Endothelial cell (in vitro differentiated cells): ENCODE measurements around the gene CYP4F12. TPM values are rescaled to one million over a fixed set of nuclear protein-coding genes. Genes with fewer than 3 reads are reported as not detected.

Experiments
- DNase-seq: peaks from one replicate; pipeline ENCODE4 v3.0.0; 2021; ENCODE audit warnings: low spot score
- H3K27ac Mint-ChIP-seq: one replicate; pipeline ENCODE4 v1.8.0; 2021; ENCODE audit warnings: mixed read lengths, inconsistent platforms; ENCODE audit not compliant: unreplicated experiment
- H3K27me3 Mint-ChIP-seq: one replicate; pipeline ENCODE4 v1.8.0; 2021; ENCODE audit warnings: mild to moderate bottlenecking, moderate library complexity, mixed read lengths, inconsistent platforms; ENCODE audit not compliant: unreplicated experiment
- H3K36me3 Mint-ChIP-seq: one replicate; pipeline ENCODE4 v1.8.0; 2021; ENCODE audit warnings: mild to moderate bottlenecking, low read depth, mixed read lengths, inconsistent platforms; ENCODE audit not compliant: unreplicated experiment
- H3K4me1 Mint-ChIP-seq: one replicate; pipeline ENCODE4 v1.8.0; 2021; ENCODE audit warnings: mild to moderate bottlenecking, mixed read lengths, inconsistent platforms; ENCODE audit not compliant: unreplicated experiment
- H3K4me3 Mint-ChIP-seq: one replicate; pipeline ENCODE4 v1.8.0; 2021; ENCODE audit warnings: mild to moderate bottlenecking, mixed read lengths, inconsistent platforms; ENCODE audit not compliant: unreplicated experiment
- H3K9me3 Mint-ChIP-seq: one replicate; pipeline ENCODE4 v1.8.0; 2021; ENCODE audit warnings: mixed read lengths, inconsistent platforms; ENCODE audit not compliant: unreplicated experiment
- total RNA-seq: library from RNA; stranded (reverse); fragmentation: NEBNext Ultra II Directional; extraction: Animal tissue kit (Norgen Biotek cat#: 25700); gene quantifications from one replicate; pipeline ENCODE4 v1.2.1, GENCODE V29; 2021; ENCODE audit not compliant: unreplicated experiment
- TF ChIP-seq, protein P1 (sequence below): fragments of 200-600 bp; sonication (generic); IDR thresholded peaks from one replicate; pipeline ENCODE4 v1.5.0; 2021; ENCODE audit warnings: antibody characterized with exemption; ENCODE audit not compliant: unreplicated experiment

The CYP4F12 gene
- total RNA-seq, 1 donor from 2014 or later, result not detected

DNA sequence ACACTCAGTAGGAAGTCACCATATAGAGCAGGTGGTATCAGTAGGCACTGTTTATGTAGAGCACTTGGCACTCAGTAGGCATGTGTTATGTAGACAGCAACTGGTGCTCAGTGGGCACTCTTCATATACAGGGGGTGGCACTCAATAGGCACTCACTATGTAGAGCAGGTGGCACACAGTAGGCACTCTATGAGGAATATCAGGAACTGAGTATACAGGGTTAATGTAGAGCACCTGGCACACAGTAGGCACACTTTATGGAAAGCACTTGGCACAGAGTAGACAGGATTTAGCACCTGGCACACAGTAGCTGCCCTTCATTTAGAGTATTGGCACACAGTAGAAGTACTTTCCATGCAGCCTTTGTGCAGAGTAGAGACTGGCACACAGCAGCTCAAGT, 33.3 kb upstream of the CYP4F12 start:
- no peak for DNase-seq
- H3K4me3 Mint-ChIP-seq, result no peak overlapping the region
- TF ChIP-seq, protein P1, sequence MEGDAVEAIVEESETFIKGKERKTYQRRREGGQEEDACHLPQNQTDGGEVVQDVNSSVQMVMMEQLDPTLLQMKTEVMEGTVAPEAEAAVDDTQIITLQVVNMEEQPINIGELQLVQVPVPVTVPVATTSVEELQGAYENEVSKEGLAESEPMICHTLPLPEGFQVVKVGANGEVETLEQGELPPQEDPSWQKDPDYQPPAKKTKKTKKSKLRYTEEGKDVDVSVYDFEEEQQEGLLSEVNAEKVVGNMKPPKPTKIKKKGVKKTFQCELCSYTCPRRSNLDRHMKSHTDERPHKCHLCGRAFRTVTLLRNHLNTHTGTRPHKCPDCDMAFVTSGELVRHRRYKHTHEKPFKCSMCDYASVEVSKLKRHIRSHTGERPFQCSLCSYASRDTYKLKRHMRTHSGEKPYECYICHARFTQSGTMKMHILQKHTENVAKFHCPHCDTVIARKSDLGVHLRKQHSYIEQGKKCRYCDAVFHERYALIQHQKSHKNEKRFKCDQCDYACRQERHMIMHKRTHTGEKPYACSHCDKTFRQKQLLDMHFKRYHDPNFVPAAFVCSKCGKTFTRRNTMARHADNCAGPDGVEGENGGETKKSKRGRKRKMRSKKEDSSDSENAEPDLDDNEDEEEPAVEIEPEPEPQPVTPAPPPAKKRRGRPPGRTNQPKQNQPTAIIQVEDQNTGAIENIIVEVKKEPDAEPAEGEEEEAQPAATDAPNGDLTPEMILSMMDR, result no peak
- H3K27me3 Mint-ChIP-seq, result peaks cover 19% of the 10 kb centered on the region
- no peaks in the 10 kb centered on the region for H3K4me1 Mint-ChIP-seq
- no peak overlapping the region for H3K27ac Mint-ChIP-seq
- H3K36me3 Mint-ChIP-seq, result peaks cover 20% of the 10 kb centered on the region
- peaks cover 44% of the 10 kb centered on the region for H3K9me3 Mint-ChIP-seq

DNA sequence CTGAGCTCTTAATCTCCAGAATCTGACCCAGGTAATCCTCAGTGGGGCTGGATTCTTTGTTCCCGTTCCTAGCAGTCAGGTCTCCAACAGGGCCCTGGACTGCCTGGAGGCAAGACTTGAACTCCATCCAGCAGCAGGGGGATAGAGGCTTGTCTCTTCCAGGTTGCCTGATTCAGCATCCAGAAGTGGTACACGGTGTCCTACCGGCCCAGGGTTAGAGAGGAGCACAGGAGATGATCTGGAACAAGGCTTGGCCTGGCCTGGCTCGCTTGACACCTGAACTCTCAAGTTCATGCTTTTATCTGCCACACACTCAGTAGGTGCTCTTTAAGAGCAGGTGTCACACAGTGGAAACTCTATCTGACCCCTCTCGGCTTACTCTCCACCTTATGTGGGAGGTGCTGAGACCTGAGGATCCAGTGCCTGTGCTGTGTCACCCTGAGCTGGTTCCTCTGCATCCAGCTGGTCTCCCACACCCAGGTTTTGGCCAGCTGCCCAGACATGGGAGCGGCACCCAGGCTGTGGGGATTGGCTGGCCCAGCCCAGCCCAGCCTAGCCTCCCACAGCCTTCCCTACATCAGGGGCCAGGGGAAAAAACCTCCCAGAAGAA, 32.5 kb upstream of the CYP4F12 start, which contains the start of gene CYP4F3:
Gene CYP4F3, plus strand, starts transcription at position 604 of the 610 bp plus-strand sequence. CDS start 519 bp downstream, outside the sequence.
- peaks cover 20% of the 10 kb centered on the region for H3K27me3 Mint-ChIP-seq
- H3K4me3 Mint-ChIP-seq, result no peak within 1 kb of the TSS
- H3K36me3 Mint-ChIP-seq, result peaks cover 26% of the 10 kb centered on the region
- peaks cover 45% of the 10 kb centered on the region for H3K9me3 Mint-ChIP-seq
- TF ChIP-seq, protein P1, result no peak
- no peak within 1 kb of the TSS for H3K27ac Mint-ChIP-seq
- no peaks in the 10 kb centered on the region for H3K4me1 Mint-ChIP-seq
- no peak for DNase-seq

DNA sequence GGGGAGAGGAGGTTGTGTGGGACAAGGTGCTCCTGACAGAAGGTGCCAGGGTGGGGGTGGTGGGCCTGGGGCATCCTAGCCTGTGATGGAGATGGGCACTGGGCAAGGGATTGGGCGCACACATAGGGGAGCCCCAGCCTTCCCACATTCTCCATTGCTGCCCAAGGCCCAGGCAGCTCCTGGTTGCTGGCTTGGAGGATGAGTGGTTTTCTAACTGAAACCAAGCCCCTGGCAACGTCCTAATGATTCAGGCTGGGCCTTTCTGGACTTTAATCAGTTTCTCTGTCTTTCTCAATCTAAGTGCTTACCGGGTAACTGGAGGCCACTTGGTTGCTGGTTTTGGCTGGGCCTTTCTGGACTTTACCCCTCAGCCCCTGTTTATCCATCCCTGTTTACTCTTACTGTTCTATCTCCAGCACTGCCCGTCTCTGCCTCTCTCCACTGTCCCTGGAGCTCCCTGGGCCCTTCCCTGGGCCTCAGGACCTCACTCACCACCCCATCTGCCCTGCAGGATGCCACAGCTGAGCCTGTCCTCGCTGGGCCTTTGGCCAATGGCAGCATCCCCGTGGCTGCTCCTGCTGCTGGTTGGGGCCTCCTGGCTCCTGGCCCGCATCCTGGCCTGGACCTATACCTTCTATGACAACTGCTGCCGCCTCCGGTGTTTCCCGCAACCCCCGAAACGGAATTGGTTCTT, 31.8 kb upstream of the CYP4F12 start:
- H3K9me3 Mint-ChIP-seq, result peaks cover 48% of the 10 kb centered on the region
- H3K36me3 Mint-ChIP-seq, result peaks cover 31% of the 10 kb centered on the region
- H3K4me3 Mint-ChIP-seq, result no peak overlapping the region
- H3K4me1 Mint-ChIP-seq, result no peaks in the 10 kb centered on the region
- peaks cover 23% of the 10 kb centered on the region for H3K27me3 Mint-ChIP-seq
- no peak for DNase-seq
- TF ChIP-seq, protein P1, result no peak
- H3K27ac Mint-ChIP-seq, result no peak overlapping the region

DNA sequence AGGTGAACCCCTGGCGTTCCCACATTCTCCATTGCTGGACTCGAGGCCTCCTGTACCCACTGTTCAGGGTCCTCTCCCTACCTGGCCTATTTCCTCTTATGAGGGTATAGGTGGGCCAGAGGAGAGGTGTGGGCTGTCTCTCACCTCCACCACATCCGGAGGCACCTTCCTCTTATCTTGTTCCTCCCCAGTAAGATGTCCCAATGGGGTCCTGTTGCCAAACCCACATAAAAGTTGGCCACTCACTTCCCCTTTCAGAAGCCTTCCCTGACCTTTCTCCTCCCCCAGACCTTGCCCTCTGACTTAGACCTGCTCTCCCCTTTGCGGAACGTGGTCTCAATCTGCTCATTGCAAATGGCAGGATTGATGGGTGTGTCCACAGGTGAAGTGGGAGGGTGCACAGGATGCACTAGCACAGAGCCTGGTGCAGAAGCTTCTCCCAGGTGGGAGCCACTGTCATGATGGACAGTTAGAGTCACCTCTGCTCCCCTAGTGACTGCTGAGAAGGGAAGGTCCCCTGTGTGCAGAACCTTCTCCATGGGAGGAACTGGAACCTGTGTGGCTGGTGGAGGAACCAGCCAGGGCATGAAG, 30.9 kb upstream of the CYP4F12 start:
- Mint-ChIP-seq H3K27me3 (peaks cover 24% of the 10 kb centered on the region), H3K36me3 (peaks cover 32% of the 10 kb centered on the region), H3K4me3 (no peak overlapping the region), H3K27ac (no peak overlapping the region), H3K9me3 (peaks cover 55% of the 10 kb centered on the region), H3K4me1 (no peaks in the 10 kb centered on the region)
- TF ChIP-seq, protein P1, result no peak
- no peak for DNase-seq

DNA sequence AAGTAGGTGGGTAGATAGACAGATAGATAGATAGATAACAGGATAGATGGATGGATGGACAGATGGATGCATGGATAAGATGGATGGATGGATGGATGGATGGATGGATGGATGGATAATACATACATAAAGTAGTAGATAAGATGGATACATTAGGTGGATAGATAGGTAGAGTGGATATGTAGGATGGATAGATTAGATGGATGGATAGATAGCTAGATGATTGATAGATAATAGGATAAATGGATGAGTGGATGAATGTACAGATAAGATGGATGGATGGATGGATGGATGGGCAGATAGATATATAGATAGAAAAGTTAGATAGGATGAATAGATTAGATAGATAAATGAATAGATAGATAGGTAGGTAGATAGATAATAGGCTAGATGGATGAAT, 30.1 kb upstream of the CYP4F12 start:
- no peak overlapping the region for H3K4me3 Mint-ChIP-seq
- no peaks in the 10 kb centered on the region for H3K4me1 Mint-ChIP-seq
- DNase-seq, result no peak
- no peak overlapping the region for H3K27ac Mint-ChIP-seq
- H3K9me3 Mint-ChIP-seq, result peaks cover 54% of the 10 kb centered on the region
- H3K27me3 Mint-ChIP-seq, result peaks cover 24% of the 10 kb centered on the region
- H3K36me3 Mint-ChIP-seq, result peaks cover 32% of the 10 kb centered on the region
- TF ChIP-seq, protein P1, result no peak
